ENCODE results near the gene PROCR. TPM values are rescaled to one million over a fixed set of nuclear protein-coding genes. Genes with fewer than 3 reads are reported as not detected.

Gene PROCR
- total RNA-seq, 1 experiment from 2014 or later = 52.0 TPM

DNA sequence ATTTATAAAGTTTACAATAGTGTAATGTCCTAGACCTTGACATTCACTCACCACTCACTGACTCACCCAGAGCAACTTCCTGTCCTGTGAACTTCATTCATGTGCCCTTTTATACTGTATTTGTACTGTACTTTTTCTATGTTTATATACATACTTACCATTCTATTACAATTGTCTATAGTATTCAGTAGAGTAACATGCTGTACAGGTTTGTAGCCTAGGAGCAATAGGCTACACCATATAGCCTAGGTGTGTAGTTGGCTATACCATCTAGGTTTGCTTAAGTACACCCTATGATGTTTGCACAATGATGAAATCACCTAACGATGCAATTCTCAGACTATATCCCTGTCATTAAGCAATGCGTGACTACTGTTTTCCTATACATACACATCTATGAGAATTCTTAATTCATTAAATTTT lies 42.2 kb upstream of the PROCR start:
- BruUV-seq (replicated peaks) = no TSS peak
- H3K4me3 ChIP-seq (replicated peaks in 1 of 2; ENCODE audit: low read depth in 1 of 2, low read length in 2 of 2) = no peak overlapping the region
- ATAC-seq = no peak
- no peak overlapping the region for H2AFZ ChIP-seq (ENCODE audit: low read depth, low read length, poor library complexity, severe bottlenecking)
- H3K4me2 ChIP-seq (ENCODE audit: low read length) = no peak overlapping the region
- no peaks in the 10 kb centered on the region for H4K20me1 ChIP-seq (ENCODE audit: insufficient read depth)
- no peaks in the 10 kb centered on the region for H3K27me3 ChIP-seq (ENCODE audit: insufficient read depth, low read length)
- no peaks in the 10 kb centered on the region for H3K79me2 ChIP-seq (ENCODE audit: insufficient read depth, low read length)
- intact Hi-C loops (cut with micrococcal nuclease) = no loop called here
- no peak overlapping the region for H3K27ac ChIP-seq (ENCODE audit: low read depth, low read length)
- POLR2A ChIA-PET = no interaction called here
- no peaks in the 10 kb centered on the region for H3K9me3 ChIP-seq (ENCODE audit: control insufficient read depth in 1 of 2, insufficient read depth in 1 of 2, low read depth in 1 of 2, low read length in 2 of 2)
- TF ChIP-seq EGR1 (IDR thresholded peaks at IDR 0.05; ENCODE audit: low read depth) = no peak
- TF ChIP-seq SIN3A (IDR thresholded peaks at IDR 0.05; ENCODE audit: low read depth) = no peak
- TF ChIP-seq ZNF274 (IDR thresholded peaks at IDR 0.05; ENCODE audit: low read depth, low read length) = no peak
- TF ChIP-seq CEBPB (IDR thresholded peaks at IDR 0.05; ENCODE audit: low read depth) = no peak
- TF ChIP-seq, protein P1, sequence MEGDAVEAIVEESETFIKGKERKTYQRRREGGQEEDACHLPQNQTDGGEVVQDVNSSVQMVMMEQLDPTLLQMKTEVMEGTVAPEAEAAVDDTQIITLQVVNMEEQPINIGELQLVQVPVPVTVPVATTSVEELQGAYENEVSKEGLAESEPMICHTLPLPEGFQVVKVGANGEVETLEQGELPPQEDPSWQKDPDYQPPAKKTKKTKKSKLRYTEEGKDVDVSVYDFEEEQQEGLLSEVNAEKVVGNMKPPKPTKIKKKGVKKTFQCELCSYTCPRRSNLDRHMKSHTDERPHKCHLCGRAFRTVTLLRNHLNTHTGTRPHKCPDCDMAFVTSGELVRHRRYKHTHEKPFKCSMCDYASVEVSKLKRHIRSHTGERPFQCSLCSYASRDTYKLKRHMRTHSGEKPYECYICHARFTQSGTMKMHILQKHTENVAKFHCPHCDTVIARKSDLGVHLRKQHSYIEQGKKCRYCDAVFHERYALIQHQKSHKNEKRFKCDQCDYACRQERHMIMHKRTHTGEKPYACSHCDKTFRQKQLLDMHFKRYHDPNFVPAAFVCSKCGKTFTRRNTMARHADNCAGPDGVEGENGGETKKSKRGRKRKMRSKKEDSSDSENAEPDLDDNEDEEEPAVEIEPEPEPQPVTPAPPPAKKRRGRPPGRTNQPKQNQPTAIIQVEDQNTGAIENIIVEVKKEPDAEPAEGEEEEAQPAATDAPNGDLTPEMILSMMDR (IDR thresholded peaks at IDR 0.05 in 2 of 3, conservative IDR thresholded peaks at IDR 0.05 in 1 of 3; ENCODE audit: borderline replicate concordance in 1 of 3, insufficient read depth in 1 of 3, low read depth in 2 of 3, low read length in 2 of 3) = no peak
- no peak for TF ChIP-seq CBX3 (IDR thresholded peaks at IDR 0.05; ENCODE audit: low read depth)
- no peak for TF ChIP-seq EZH2phosphoT487 (IDR thresholded peaks at IDR 0.05; ENCODE audit: borderline replicate concordance)
- no peak for TF ChIP-seq TCF7L2 (IDR thresholded peaks at IDR 0.05; ENCODE audit: borderline replicate concordance, extremely low read depth, insufficient read depth, insufficient read length)
- TF ChIP-seq RAD21 (IDR thresholded peaks at IDR 0.05; ENCODE audit: low read depth) = no peak
- TF ChIP-seq, protein P2, sequence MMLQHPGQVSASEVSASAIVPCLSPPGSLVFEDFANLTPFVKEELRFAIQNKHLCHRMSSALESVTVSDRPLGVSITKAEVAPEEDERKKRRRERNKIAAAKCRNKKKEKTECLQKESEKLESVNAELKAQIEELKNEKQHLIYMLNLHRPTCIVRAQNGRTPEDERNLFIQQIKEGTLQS (IDR thresholded peaks at IDR 0.05) = no peak
- TF ChIP-seq SP1 (IDR thresholded peaks at IDR 0.05; ENCODE audit: low read depth) = no peak
- no peak for TF ChIP-seq POLR2A (IDR thresholded peaks at IDR 0.05; ENCODE audit: borderline replicate concordance, extremely low read depth, insufficient read depth, insufficient read length)
- TF ChIP-seq, protein P3, sequence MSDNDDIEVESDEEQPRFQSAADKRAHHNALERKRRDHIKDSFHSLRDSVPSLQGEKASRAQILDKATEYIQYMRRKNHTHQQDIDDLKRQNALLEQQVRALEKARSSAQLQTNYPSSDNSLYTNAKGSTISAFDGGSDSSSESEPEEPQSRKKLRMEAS (IDR thresholded peaks at IDR 0.05) = no peak
- TF ChIP-seq ELF1 (IDR thresholded peaks at IDR 0.05; ENCODE audit: borderline replicate concordance, low read depth) = no peak
- no peak for TF ChIP-seq ZFX (IDR thresholded peaks at IDR 0.05)
- no peak overlapping the region for H3K9ac ChIP-seq (ENCODE audit: low read length)
- no peaks in the 10 kb centered on the region for H3K9me2 ChIP-seq (ENCODE audit: insufficient read depth)
- CTCF ChIA-PET = no interaction called here
- DNase-seq (ENCODE audit: low read depth, low spot score) = no peak
- RAD21 ChIA-PET (ENCODE audit: low non-redundant PET in 1 of 2, low total read pairs in 2 of 2, uncharacterized antibody in 2 of 2, unreplicated experiment in 2 of 2) = no interaction called here
- no peaks in the 10 kb centered on the region for H3K4me1 ChIP-seq (ENCODE audit: control insufficient read depth in 1 of 2, insufficient read depth in 2 of 2, low read length in 2 of 2)
- peaks cover 4 to 12% of the 10 kb centered on the region in 2 experiments for H3K36me3 ChIP-seq (ENCODE audit: control insufficient read depth in 1 of 2, insufficient read depth in 2 of 2, low read length in 2 of 2)
